Occipital lobe (tissue), 2 donors: ENCODE results near the gene PTPN11. TPM values are rescaled to one million over a fixed set of nuclear protein-coding genes. Genes with fewer than 3 reads are reported as not detected.
A peak's percentile ranks its signal among the peaks of the same experiment; 100 is the strongest.
"Not testable (repeated sequence)": the region's sequence is repeated elsewhere in the genome, so short reads cannot be mapped to it uniquely, and the experiment has no call there.

ENCODE experiments used
- DNase-seq: peaks from one replicate; lab custom pipeline; 2025; lab: John Stamatoyannopoulos, UW
- total RNA-seq: library from RNA; depleted of rRNA; stranded (reverse); fragments of >200 nt; gene quantifications from one replicate; pipeline ENCODE4 v1.2.3, GENCODE V29; 2014

PTPN11 gene
- total RNA-seq, 1 donor from 2014 or later, result 90.3 TPM

- DNase-seq, result no peak
Measured at GRCh38 chr12:112447106-112447505, 28.4 kb downstream of the PTPN11 start.

- DNase-seq, result not testable (repeated sequence)
Measured at GRCh38 chr12:112448165-112448564, 29.4 kb downstream of the PTPN11 start.

GRCh38 chr12:112450725-112451124 lies 32.0 kb downstream of the PTPN11 start:
- no peak for DNase-seq

GRCh38 chr12:112456029-112456428 lies 37.3 kb downstream of the PTPN11 start:
- no peak for DNase-seq

GRCh38 chr12:112457142-112457541 lies 38.4 kb downstream of the PTPN11 start:
- DNase-seq, result not testable (repeated sequence)

GRCh38 chr12:112458330-112458729 lies 39.6 kb downstream of the PTPN11 start:
- no peak for DNase-seq

GRCh38 chr12:112458751-112459150 lies 40.0 kb downstream of the PTPN11 start:
- DNase-seq, result no peak

- DNase-seq, result no peak
Measured at GRCh38 chr12:112463478-112463877, 44.7 kb downstream of the PTPN11 start.

- DNase-seq, result no peak
Measured at GRCh38 chr12:112464605-112465004, 45.9 kb downstream of the PTPN11 start.

GRCh38 chr12:112466011-112466422 lies 47.3 kb downstream of the PTPN11 start:
- no peak for DNase-seq

- DNase-seq, result no peak
Measured at GRCh38 chr12:112466835-112467234, 48.1 kb downstream of the PTPN11 start.

GRCh38 chr12:112468046-112468445 lies 49.3 kb downstream of the PTPN11 start:
- no peak for DNase-seq

- no peak for DNase-seq
Measured at GRCh38 chr12:112473056-112473455, 54.3 kb downstream of the PTPN11 start.

GRCh38 chr12:112479413-112479812 lies 60.7 kb downstream of the PTPN11 start:
- no peak for DNase-seq

- DNase-seq, result peak; percentile 40
Measured at GRCh38 chr12:112480931-112481330, 62.2 kb downstream of the PTPN11 start.

- peak; percentile 38 for DNase-seq
Measured at GRCh38 chr12:112482733-112483132, 64.0 kb downstream of the PTPN11 start.

GRCh38 chr12:112486361-112486760 lies 67.6 kb downstream of the PTPN11 start:
- DNase-seq, result no peak

GRCh38 chr12:112488257-112488876 lies 69.6 kb downstream of the PTPN11 start:
- no peak for DNase-seq

GRCh38 chr12:112489456-112489855 lies 70.7 kb downstream of the PTPN11 start:
- DNase-seq, result no peak

GRCh38 chr12:112496496-112496895 lies 77.7 kb downstream of the PTPN11 start:
- no peak for DNase-seq

- DNase-seq, result no peak
Measured at GRCh38 chr12:112498580-112498979, 79.8 kb downstream of the PTPN11 start.

GRCh38 chr12:112503512-112503911 lies 84.8 kb downstream of the PTPN11 start:
- DNase-seq, result no peak

GRCh38 chr12:112506513-112507166 lies 87.9 kb downstream of the PTPN11 start:
- no peak for DNase-seq
